ENCODE results near the gene GPC6.

Gene GPC6

DNA sequence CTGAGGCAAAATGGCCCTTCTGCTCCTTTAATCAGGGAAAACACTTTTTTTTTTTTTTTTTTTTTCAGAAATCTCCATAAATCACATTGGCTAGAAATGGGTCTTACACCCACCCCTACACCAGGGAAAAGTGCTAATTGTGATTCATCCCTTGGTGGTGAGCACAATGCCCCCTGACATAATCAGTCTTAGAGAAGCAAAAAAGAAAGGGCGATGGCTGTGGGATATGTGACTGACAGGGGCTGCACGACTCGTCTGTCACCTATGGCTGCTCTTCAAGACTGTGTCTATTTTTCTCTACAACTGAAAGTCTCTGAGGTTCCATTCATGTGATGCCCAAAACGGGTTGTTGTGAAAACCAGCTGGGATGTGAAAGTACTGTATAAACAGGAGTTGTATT lies 3.6 kb upstream of the GPC6 start:
- TF ChIP-seq, protein P1, sequence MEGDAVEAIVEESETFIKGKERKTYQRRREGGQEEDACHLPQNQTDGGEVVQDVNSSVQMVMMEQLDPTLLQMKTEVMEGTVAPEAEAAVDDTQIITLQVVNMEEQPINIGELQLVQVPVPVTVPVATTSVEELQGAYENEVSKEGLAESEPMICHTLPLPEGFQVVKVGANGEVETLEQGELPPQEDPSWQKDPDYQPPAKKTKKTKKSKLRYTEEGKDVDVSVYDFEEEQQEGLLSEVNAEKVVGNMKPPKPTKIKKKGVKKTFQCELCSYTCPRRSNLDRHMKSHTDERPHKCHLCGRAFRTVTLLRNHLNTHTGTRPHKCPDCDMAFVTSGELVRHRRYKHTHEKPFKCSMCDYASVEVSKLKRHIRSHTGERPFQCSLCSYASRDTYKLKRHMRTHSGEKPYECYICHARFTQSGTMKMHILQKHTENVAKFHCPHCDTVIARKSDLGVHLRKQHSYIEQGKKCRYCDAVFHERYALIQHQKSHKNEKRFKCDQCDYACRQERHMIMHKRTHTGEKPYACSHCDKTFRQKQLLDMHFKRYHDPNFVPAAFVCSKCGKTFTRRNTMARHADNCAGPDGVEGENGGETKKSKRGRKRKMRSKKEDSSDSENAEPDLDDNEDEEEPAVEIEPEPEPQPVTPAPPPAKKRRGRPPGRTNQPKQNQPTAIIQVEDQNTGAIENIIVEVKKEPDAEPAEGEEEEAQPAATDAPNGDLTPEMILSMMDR (IDR thresholded peaks at IDR 0.05; ENCODE audit: borderline replicate concordance, insufficient read depth, low read depth, low read length): no peak
- no peak overlapping the region for H3K4me3 ChIP-seq (ENCODE audit: low read depth, low read length)

DNA sequence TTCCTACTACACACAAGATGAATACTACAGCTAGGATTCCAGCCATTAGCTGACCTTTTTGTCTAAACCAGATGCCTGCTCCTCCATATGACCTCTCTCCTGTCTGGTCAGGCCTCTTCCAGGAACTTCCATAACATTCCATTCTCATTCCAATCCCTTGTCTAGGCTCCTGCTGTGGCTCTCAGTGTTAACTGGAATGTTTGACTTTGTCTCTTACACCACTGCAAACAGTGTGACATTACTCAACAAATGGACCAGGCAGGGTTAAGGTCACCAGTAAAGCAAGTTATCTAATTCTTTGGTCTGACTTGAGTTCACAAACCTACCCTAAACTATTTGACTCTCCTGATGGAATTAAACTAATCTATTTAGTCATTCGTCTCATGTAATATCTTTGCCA lies 2.1 kb upstream of the GPC6 start:
- TF ChIP-seq, protein P1 (IDR thresholded peaks at IDR 0.05; ENCODE audit: borderline replicate concordance, insufficient read depth, low read depth, low read length): no peak
- H3K4me3 ChIP-seq (ENCODE audit: low read depth, low read length): no peak overlapping the region

DNA sequence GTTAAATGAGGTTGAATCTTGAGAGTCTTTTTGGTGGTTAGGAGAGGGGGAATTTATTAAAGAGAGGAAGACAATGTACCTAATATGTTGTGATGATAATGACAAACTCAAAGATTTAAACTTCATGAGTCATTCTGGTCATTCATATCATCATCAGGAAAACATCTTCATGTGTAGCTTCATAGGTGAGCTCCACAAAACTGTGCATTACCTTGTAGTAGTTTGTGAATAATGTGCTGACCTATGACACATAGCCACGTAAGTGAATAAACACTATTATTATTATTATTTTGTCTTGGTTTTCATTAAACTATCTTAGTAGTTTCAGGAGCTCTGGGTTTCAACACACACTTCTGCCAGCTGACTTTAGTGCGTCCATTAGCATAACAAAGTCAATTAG lies 997 bp upstream of the GPC6 start:
- no peak overlapping the region for H3K4me3 ChIP-seq (ENCODE audit: low read depth, low read length)
- TF ChIP-seq, protein P1 (IDR thresholded peaks at IDR 0.05; ENCODE audit: borderline replicate concordance, insufficient read depth, low read depth, low read length): no peak

DNA sequence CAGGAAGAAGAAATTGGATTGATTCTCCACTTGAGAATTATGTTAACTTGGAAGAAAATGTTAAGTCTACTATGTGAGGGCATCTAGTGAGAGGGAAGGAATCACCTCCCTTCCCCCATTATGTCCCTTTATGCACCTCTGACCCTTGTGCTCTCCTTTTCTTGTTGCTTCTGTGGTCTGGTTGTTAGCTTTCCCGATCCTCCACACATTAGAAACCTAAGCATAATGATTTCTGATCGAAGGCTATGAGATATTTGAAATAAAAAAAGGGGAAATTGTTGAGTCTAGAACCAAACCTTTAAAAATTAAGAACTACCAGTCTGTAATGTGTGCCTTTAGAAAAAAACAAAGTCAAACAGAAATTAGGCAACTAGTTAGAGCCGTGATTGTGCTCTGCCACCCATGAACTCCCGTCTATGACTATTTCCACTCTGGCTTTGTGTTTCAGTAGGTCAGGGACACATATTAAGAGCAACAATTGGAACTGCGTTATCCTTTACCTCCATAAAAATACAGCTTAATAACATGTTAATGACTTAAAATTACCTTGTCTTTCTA lies 463 bp upstream of the GPC6 start:
- H3K4me3 ChIP-seq (ENCODE audit: low read depth, low read length): no peak overlapping the region
- TF ChIP-seq, protein P1 (IDR thresholded peaks at IDR 0.05; ENCODE audit: borderline replicate concordance, insufficient read depth, low read depth, low read length): no peak

DNA sequence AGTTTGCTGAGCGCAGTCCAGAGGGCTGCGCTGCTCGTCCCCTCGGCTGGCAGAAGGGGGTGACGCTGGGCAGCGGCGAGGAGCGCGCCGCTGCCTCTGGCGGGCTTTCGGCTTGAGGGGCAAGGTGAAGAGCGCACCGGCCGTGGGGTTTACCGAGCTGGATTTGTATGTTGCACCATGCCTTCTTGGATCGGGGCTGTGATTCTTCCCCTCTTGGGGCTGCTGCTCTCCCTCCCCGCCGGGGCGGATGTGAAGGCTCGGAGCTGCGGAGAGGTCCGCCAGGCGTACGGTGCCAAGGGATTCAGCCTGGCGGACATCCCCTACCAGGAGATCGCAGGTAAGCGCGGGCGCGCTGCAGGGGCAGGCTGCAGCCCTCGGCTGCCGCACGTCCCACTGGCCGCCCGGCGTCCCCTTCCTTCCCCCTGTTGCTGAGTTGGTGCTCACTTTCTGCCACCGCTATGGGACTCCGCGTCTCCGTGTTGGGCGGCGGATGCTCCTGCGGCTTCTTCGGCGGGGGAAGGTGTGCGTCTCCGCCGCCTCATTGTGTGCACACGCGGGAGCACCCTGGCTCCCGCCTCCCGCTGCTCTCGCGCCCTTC lies 772 bp downstream of the GPC6 start:
- no peak overlapping the region for H3K4me3 ChIP-seq (ENCODE audit: low read depth, low read length)

DNA sequence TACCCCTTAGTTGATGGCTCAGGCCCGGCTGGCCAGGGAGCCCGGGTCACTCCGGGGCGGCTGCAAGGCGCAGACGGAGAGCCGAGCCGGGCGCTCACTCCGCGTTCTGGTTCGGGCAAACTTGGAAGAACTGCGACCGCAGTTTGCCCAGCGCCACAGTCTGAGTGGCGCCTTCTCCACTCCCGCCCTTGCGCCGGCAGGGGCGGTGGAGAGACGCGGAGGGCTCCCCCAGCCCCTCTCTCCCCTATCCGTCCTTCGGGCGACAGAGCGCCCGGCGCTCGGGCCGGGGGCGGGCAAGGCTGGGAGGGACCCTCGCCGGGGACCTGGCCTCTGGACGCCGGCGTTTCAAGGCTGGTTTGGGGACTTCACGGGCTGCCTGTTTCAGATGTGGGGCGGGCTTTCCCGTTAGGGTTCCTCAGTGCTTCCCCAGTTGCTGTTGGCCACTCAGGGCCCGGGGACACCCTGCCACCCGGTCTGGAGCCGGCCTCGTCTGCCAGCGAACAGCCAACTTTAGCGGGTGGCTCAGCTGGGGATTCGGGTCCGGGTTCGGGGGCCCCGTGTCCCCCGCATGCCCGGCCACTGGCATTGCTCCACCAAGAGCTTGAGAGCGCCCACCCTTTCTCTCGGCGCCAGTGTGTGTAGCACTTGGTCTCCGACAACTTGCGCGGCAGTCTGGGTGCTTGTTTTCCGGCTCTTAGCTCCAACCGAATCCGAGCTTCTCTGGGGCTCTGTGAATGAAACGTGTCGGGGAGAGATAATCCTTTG lies 1.5 kb downstream of the GPC6 start:
- H3K4me3 ChIP-seq (ENCODE audit: low read depth, low read length): no peak overlapping the region
- TF ChIP-seq, protein P1 (IDR thresholded peaks at IDR 0.05; ENCODE audit: borderline replicate concordance, insufficient read depth, low read depth, low read length): no peak

More for the DNA sequence above, 772 bp downstream of the GPC6 start:
- TF ChIP-seq, protein P1 (IDR thresholded peaks at IDR 0.05; ENCODE audit: borderline replicate concordance, insufficient read depth, low read depth, low read length): no peak

DNA sequence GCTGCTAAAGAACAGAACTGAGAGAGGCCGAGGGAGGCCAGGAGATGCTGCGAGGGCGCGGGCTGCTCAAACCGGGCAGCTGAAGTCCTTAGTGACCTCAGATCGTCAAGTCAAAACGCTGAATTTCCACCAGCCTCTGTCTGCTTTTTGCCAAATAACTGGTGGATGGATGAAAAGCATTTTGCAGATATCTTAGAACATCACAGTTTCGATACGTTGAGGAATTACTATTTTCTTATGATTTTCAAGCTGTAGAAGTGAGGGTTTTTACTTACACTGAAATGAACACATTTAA lies 2.0 kb downstream of the GPC6 start:
- H3K4me3 ChIP-seq (ENCODE audit: low read depth, low read length): no peak overlapping the region
- TF ChIP-seq, protein P1 (IDR thresholded peaks at IDR 0.05; ENCODE audit: borderline replicate concordance, insufficient read depth, low read depth, low read length): no peak

Measured in GM12875 (cell line).